Retinal pigment epithelial cell (primary cell): ENCODE data around the gene DCAF8.
A peak's percentile ranks its signal among the peaks of the same experiment; 100 is the strongest.

Experiments
- DNase-seq: peaks from one replicate; pipeline ENCODE4 v3.0.0-alpha.2; 2010; ENCODE audit warnings: low read depth
- H3K4me3 ChIP-seq: 2 replicates; pipeline ENCODE4 v1.5.1; 2011; ENCODE audit warnings: mild to moderate bottlenecking, low read length, control low read depth, moderate library complexity
- TF ChIP-seq, protein P1 (sequence below): conservative IDR thresholded peaks from 2 replicates; pipeline ENCODE4 v1.5.1; 2011; ENCODE audit warnings: low read depth, low read length, control low read depth, inconsistent platforms

The DCAF8 gene

DNA sequence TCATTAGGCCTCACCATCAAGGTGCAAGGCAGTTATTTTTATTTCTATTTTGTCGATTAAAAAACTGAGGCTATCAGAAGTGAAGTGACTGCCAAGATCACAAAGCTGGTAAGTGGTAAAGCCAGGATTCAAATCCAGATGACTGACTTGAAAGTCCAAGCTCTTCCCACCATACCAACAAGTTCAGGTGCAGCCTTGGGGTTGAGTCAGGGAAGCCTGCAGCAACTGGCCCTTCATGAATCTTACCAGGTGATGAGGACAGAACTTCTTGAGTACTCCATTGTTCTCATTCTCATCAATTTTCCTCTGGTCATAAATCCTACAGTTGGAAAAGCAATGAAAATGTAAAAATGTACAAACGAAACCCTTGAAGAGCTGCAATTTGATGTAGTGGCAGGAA is 37.0 kb downstream of the DCAF8 start:
- TF ChIP-seq, protein P1, sequence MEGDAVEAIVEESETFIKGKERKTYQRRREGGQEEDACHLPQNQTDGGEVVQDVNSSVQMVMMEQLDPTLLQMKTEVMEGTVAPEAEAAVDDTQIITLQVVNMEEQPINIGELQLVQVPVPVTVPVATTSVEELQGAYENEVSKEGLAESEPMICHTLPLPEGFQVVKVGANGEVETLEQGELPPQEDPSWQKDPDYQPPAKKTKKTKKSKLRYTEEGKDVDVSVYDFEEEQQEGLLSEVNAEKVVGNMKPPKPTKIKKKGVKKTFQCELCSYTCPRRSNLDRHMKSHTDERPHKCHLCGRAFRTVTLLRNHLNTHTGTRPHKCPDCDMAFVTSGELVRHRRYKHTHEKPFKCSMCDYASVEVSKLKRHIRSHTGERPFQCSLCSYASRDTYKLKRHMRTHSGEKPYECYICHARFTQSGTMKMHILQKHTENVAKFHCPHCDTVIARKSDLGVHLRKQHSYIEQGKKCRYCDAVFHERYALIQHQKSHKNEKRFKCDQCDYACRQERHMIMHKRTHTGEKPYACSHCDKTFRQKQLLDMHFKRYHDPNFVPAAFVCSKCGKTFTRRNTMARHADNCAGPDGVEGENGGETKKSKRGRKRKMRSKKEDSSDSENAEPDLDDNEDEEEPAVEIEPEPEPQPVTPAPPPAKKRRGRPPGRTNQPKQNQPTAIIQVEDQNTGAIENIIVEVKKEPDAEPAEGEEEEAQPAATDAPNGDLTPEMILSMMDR = no peak
- DNase-seq = no peak
- no peak overlapping the region for H3K4me3 ChIP-seq

DNA sequence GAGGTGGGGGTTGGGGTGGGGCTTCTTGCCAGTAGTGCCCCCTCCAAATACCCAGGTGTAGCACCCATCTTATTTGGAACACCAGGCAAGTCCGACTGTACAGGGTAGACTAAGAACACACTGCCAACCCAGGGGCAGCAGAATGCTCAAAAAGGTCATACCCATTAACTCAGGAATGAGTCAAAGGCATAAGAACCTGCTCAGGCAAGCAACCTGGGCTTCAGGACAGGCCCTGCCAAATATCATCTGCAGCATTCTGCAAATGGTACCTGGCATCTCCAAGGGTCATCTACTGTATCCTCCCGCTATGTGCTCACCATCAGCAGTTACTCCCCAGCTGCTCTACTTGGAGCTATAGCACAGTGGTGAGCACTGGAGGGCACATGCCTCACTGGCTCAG is 37.7 kb downstream of the DCAF8 start:
- no peak overlapping the region for H3K4me3 ChIP-seq
- DNase-seq = no peak
- TF ChIP-seq, protein P1 = no peak

DNA sequence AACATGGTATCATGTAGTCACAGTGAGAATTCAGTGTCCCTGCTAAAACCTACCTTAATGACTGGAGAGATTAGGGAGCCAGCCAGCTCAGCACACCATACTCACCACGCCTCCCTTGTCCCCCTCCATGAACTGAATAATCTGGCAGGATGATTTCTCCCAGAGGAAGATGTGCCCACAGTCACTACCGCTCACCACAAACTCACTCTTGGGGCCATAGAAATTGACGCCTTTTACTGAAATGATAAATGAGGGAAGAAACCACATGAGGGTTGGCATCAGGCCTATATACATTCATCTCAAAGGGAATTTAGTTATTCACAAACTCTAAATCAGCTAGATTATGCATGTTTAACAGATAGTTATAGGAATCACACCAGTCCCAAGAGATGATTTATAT is 39.8 kb downstream of the DCAF8 start:
- DNase-seq = no peak
- TF ChIP-seq, protein P1 = no peak
- no peak overlapping the region for H3K4me3 ChIP-seq

DNA sequence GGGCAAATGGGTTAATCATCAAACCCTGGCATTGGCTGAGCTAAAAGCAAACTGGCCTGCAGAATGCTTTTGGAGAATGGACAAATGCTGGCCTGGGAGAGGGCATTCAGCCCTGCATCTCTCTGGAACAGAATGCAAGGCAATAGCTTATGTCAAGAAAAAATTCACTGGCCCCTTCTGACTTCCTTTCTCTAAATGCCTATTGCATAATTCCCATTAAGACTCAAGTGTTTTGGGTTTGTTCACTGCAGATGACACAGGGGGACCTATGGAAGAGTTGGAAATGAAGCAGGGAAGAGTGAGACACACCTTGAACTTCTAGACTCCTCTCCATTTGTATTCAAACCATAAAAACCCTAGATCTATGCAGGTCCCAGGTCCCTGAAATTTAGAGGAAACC is 41.3 kb downstream of the DCAF8 start:
- TF ChIP-seq, protein P1 = no peak
- no peak overlapping the region for H3K4me3 ChIP-seq
- DNase-seq = no peak

DNA sequence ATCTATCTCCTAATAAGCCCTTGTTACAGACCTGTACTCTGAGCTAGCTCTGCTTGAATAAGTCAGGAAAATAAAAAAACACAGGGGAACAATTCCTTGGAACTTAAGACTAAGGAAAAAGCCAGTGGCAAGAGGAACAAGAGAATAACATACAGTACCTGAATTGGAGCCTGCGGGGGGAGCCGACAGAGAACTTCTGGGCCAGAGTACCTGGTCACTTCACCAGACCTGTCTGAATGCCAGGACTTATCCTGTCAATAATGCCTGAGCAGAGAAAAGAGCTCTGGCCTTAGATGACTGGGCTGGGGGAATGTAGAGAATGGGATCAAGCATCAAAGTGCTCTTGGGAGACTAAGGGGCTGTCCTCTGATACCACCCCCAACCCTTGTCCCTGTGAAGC is 42.0 kb downstream of the DCAF8 start:
- TF ChIP-seq, protein P1 = no peak
- H3K4me3 ChIP-seq = no peak overlapping the region
- DNase-seq = no peak

DNA sequence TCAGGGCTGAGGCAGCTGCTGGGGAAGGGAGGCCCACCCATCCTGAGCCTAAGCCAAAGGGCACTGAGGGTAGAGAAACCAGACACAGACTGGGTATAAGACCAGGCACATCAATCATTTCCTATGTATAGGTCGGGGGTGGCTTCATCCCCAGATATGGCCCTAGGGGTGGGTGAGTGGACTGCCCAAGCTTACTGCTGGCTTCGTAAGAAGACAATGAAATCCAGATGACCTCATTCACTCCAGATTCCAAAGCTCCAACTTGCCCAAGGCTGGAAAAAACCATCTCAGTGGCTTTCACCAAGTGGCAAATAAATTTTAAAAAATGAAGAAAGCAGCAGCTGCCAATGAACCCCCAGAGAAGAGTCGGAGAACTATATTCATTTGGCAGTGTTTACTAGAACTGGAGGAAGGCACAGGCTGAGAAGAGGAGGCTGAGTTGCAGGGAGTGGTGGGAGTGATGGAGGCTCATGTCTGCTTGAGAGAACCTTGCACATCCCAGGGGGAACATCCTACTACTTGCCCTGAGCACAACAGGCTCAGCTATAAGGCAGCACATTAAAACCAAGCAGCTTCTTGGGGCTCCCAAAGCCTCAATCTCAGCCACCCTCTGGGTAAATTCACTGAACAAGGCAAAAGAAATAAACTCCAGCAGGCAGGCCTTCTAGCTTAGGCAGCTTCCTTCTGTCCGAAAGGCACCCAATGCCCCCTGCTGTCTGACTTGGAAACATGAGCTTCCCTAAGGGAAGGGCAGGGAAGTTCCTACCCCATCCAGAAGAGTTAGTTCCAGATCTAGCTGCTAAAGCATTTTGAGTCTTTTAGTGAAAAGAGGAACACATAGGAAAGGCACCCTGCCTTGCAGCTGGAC is 43.1 kb downstream of the DCAF8 start:
- H3K4me3 ChIP-seq = no peak overlapping the region
- DNase-seq = no peak
- TF ChIP-seq, protein P1 = peak; percentile 76

DNA sequence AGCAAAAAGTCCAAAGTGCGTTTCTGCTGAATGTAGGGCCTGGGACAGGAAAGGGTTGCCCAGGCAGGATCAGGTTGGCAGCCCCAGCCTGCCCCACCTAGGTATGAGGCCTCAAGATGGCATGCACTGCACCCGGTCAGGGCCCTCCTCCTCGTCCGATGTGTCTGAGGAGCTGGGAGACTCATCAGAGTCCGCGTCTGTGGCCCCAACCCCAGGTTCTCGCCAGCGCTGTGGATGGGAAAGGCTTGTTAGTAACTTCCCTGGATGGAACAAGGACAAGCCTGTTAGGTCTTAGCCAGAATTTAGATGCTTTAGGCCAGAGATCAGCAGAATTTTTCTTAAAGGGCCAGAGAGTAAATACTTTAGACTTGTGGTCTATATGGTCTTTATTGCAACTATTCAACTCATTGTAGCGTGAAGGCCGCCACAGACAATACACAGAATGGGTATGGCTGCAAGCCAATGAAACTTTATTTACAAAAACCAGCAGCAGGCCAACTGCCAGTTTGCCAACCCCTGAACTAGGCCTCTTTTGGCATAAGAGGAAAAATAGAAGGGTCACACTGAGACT is 44.8 kb downstream of the DCAF8 start:
- no peak overlapping the region for H3K4me3 ChIP-seq
- TF ChIP-seq, protein P1 = no peak
- no peak for DNase-seq
